HK-2 (cell line): ENCODE results near the gene ZSCAN22.

Source experiments
- DNase-seq: peaks from one replicate; pipeline ENCODE4 v3.0.0-alpha.2; 2018; ENCODE audit not compliant: unreplicated experiment

ZSCAN22 gene

DNA sequence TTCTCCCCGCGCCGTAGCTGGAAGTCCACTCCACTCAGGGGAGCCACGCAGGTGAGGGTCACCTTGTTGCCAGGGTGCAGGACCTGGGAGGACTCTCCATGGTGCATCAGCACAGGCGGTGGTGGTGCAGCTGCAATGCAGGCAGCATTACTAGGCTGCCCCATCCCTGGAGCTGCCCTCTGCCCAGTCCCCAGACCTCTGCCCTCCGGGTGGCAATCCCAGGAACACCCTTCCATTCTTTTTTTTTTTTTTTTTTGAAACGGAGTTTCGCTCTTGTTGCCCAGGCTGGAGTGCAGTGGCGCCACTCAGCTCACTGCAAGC is 24.7 kb downstream of the ZSCAN22 start:
- no peak for DNase-seq

DNA sequence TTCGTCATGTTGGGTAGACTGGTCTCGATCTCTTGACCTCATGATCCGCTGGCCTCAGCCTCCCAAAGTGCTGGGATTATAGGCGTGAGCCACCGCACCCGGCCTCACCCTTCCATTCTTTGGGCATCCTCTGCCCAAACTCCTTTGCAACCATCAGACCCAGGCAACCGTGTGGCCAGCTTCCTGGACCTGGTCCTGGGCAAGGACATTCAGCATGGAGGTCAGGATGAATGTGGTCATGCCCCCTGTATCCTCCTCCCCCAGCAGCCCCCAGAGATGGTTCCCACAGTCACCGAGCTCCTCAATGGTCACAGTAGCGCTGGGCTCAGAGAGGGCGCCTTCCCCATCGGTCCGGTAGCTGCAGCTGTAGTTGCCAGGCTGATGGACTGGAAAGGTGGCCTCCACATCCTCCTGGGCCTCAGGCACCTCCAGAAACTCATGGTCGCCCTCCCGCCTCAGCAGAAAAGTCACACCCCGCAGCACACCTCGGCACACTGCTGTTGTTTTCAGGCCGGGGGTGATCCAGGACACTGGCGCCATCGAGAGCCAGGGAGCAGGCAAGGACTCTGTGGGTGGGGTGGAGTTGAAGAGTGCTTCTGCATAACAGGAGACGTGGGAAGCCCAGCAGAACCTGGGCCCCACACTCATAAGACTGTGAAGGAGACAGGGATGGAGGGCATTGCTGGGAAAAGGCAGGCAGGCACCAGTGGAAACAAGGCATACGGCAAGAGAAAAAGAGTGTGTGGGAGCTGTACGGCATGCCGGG is 25.4 kb downstream of the ZSCAN22 start:
- no peak for DNase-seq

DNA sequence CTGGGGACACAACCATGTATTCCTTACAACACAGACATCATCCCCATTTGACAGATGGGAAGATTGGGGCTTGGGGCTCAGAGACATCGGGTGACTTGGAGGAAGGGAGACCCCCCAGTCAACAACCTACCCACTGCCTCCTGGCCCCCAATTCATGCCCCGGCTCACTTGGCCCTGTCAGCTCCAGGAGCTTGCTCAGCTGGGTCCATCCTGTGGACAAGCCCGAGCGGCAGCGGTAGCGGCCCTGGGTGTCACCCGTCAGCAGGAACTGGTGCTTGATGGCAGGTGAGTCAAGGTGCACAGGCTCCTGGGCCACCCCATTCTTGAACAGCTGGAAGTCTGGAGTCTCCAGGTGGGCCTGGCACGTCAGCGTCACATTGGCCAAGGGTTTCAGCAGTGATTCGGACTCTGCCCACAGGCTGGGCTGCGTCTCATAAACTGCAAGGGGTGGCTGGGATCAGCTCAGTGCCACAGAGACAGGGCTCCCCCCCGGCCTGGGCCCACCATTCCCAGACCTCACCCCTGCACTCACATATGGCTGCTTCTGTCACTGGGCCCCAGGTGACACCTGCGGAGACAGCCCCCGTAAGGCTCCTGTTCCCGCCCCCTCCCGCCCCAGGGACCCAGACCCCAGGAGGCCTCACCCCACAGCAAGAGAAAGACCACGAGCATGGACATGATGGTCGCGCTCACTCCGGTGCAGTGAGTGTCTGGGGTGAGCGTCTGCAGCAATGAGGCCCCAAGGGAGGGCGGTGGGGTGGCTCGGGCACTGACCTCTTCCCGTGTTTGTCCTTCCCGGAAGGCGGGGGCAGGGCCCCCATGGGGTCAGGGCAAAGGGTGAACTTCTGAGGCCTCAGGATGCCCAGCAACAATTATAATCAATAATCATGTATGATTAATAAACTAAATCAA is 26.2 kb downstream of the ZSCAN22 start, which contains the start of gene A1BG:
Gene A1BG (minus strand): TSS at position 733 of the 912 bp plus-strand sequence. CDS start 55 bp downstream, at position 678.
- DNase-seq, result no peak

DNA sequence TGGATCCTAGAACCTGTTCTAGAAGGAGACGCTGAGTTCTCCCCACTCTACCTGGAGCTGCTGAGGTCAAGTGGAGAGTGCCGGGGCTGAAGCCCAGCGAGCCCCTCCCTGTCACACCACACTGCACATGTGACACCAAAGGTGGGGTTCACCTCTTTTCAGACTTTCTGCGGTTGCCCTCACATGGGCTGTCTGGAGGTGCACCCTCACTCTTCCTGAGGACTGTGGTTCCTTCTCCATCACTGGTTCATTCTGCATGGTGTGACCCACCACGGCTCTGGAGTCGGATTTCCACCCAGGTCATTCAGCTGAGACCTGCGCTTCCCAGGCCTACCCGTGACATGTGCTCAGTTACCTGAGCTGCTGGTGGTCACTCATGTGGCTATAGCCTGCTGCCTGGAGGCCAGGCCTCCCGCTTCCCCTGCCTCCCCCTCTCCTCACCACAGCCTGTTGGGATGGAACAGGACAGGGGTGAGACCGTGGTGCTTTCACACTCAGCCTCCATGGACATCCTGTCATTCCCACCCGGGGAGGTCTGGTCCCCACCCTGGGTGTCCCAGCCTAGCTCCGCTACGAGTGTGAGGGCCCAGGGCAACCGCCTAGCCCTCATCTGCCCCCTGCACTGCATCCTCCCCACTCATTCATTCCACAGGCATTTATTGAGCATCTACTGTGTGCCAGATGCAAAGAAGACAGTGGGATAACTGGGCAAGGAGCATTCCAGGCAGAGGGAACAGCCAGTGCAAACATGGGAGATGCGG is 27.1 kb downstream of the ZSCAN22 start:
- DNase-seq, result no peak

DNA sequence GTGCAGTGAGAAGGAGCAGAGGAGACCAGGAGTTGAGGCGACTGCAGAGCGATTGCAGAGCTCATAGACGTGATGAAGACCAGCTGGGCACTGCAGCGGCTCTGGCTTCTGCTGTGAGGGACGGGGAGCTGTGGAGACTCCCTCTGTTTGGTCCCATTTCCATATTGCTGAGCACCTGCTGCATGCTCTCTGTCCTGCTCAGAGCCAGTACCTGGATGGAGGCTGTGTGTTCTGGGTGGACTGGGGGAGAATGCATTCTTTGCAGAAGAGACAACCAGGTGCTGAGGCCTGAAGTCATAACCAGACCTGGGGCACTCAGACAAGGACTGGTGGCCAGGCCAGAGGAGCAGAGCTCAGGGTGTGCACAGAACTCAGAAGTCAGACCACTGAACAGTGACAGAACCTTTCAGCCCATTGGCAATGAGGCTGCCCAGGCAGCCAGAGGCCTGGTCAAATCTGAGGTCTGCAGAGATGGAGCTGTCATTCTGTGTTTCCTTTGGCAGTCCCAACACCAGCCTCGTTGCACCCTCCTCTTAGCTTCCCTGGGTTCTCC is 27.8 kb downstream of the ZSCAN22 start:
- no peak for DNase-seq

DNA sequence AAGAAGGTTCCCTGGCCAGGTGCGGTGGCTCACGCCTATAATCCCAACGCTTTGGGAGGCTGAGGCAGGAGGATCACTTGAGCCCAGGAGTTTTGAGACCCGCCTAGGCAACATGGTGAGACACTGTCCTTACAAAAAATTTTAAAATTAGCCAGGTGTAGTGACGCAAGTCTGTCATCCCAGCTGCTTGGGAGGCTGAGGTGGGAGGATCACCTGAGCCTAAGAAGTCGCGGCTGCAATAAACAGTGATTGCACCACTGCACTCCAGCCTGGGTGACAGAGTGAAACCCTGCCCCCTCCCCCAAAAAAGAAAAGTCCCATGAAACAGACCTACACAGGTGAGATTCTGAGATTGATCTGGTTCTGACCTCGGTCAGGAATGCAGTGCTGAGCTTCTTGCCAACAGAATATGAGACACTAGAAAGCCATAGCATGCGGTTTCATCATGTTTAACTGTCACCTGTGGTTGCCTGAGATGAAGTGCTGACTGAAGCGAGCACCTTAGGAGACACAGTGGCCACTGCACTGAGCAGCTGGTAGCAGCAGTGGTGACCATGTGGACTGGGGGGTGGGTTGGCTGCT is 28.5 kb downstream of the ZSCAN22 start:
- DNase-seq, result no peak

DNA sequence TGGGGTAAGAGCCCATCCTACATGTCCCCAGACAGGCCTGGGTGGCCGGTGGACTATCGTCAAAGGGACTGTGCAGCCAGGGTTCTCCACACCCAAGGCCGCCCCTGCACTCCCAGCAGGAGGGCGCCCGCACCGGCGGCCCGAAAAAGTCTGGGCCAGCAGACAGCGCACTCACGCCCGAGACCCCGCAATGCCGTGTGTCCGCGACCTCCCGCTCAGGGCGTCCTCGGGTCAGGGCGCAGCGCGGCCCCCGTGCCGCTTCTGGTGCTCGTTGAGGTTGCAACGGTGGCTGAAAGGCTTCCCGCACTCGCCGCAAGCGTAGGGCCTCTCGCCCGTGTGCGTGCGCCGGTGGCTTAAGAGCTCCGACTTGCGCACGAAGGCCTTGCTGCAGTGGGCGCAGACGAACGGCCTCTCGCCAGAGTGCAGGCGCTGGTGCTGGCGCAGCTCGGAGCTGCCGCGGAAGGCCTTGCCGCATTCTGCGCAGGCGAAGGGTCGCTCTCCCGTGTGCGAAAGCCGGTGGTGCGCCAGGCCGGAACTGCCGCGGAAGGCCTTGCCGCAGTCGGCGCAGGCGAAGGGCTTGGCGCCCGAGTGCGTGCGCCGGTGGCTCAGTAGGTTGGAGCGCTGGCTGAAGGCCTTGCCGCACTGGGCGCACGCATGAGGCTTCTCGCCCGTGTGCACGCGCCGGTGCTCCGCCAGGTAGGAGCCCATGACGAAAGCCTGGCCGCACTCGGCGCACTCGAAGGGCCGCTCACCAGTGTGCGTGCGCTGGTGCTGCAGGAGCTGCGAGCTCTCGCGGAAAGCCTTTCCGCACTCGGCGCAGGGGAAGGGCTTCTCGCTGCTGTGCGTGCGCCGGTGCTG is 29.3 kb downstream of the ZSCAN22 start:
- no peak for DNase-seq

DNA sequence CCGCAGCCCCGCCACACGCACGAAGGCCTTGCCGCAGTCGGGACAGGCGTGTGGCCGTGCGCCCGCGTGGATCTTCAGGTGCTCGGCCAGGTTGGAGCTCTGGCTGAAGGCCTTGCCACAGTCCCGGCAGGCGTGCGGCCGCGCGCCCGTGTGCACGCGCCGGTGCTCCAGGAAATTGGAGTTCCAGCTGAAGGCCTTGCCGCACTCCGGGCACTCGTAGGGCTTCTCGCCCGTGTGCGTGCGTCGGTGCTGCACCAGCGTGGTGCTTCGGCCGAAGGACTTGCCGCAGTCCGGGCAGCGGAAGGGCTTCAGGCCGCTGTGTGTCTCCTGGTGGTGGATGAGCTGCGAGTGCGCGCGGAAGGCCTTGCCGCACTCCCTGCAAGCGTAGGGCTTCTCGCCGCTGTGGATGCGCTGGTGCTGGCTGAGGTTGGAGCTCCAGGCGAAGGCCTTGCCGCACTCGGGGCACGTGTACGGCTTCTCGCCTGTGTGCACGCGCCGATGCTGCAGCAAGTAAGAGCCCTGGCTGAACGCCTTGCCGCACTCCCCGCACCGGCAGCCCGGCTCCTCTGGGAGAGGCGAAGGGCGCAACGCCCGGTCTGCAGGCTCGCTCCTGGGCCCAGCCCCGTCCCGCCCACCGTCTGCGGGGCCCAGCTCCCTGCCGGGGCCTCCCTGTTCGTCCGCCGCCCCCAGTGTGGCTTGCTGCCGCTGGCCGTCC is 30.1 kb downstream of the ZSCAN22 start:
- no peak for DNase-seq

DNA sequence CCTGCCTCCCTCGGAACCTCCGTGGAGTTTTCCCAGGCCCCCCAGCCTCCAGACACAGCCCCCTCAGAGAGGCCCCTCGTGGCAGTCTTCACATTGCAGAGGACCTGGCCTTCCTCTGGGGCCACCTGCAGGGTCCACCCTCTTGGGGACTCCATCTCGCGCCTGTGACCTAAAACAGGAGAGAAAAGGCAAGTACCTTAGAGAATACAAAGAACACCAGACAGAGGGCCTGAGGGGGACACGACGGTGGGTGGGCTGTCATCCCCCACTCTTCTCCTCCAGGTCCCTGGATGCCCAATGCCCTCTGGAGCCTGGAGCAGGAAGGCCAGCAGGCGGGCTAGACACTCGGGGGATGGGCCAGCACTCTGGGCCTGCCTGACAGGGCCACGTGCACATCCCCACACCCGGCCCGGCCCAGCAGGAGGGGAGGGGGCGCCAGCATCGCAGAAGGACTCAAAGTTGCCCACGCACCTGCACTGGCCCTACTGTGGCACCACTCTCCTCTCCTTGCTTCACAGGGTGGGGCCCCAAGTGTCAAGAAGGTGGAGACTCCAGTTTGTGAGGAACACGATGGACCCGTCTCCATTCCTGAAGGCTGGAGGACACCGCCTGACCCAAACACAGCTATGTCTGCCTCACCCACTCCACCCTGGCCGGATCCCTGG is 30.8 kb downstream of the ZSCAN22 start:
- no peak for DNase-seq

DNA sequence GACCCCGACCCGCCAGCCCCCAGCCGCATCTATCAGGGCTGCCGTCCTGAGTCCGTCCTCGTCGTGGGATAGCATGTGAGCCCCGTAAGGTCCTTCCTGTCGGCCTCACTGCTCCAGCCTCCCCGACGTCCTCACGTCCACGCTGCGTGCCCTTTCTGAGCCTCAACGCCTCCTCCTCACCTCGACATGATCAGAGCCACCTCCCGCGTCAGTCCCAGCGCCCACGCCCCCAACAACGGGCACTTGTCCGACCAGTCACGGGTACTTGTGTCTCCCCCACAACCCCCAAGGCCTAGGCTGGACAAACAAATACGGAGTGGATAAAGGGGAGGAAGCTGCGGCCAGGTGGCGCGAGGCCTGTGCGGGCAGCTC is 35.1 kb downstream of the ZSCAN22 start:
- DNase-seq, result peak; percentile 74

DNA sequence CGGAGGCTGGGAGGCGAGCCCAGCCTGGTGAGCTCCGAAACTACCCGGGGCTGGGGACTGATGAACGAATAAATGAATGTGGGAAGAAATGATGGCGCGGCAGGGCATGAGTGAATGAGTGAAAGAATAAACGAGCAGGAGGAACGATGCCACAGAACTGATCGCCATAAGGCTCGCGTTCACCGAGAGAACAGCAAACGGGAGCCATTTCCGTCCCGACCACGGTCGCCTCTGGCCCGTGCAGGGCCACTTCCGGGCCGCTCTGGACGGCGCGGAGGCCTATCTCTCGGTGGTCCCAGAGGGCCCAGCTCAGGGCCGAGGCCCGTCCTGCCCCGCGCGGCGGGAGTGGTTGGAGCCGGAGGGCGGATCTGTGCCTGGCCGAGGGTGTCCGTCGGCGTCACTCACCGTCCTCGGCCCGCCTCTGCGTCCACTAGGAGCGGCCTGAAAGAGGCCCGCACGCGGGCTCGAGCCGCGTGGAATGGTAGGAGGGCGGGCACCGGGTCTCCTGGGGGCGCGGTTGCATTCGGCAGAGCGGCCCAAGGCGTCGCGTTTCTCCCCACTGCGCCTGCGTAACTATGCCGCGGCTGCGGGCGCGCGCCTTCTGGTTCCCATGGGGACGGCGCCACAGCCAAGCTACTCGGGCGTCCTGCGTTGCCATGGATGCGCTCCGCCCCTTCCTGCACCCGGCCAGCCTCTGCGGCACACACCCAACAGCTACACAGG is 35.6 kb downstream of the ZSCAN22 start, which contains the start of gene ZNF497:
Gene ZNF497 (minus strand): TSS at position 480 of the 723 bp plus-strand sequence. CDS start 5,116 bp downstream, outside the sequence.
- DNase-seq, result peak; percentile 99

DNA sequence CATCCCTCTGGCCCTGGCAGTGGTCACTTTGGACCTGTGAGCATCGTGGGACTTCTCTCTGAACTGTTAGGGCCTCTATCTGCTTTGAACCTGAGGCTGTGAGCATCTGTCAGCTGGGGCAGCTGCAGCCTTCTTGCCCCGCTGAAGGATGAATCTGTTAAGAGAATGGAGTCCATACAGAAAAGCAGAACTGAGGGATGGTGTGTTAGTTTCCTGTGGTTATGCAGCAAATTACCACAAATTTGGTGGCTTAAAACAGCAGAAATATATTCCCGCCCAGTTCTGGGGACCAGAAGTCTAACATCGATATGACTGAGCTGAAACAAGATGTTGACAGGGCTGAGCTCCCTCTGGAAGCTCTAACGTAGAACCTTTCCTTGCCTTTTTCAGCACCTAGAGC is 37.4 kb downstream of the ZSCAN22 start:
- no peak for DNase-seq

DNA sequence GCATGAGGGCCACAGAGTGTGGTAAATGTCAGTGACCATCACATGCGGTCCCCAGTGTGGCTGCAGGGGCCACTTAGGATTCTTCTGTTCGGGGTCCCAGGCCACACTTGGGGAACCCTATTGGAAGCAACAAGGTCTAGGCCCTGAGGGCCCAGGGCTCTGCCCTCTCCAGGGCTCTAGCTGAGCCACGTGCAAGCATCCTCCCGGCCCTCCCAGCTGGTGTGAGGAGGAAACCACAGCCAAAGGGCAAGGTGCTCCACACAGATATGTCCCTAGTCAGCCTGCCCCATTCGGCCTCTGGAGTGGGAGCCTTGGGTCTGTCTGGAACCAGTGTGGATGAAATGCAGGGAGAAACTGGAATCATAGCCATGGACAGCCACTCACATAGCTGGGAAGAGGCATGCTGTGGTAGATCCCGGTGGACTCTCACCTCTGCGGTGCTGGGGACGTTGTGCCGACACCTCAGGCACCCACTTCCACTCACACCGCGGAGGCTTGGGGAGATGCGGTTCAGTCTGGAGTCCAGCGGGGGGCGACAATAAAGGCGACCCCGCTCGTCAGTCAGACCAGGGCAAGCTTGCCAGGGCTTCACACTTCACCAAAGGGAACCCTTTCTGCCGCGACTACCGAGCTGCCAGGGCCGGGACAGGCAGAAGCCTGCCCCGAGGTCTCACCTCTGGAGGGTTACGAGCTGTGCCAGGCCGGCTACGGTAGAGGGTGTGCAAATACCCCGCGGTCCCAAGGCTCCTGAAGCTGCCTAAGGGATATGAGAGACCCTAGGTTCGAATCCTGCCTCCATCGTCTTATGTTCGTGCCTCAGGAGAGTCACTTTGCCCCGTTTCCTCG is 40.0 kb downstream of the ZSCAN22 start:
- no peak for DNase-seq

DNA sequence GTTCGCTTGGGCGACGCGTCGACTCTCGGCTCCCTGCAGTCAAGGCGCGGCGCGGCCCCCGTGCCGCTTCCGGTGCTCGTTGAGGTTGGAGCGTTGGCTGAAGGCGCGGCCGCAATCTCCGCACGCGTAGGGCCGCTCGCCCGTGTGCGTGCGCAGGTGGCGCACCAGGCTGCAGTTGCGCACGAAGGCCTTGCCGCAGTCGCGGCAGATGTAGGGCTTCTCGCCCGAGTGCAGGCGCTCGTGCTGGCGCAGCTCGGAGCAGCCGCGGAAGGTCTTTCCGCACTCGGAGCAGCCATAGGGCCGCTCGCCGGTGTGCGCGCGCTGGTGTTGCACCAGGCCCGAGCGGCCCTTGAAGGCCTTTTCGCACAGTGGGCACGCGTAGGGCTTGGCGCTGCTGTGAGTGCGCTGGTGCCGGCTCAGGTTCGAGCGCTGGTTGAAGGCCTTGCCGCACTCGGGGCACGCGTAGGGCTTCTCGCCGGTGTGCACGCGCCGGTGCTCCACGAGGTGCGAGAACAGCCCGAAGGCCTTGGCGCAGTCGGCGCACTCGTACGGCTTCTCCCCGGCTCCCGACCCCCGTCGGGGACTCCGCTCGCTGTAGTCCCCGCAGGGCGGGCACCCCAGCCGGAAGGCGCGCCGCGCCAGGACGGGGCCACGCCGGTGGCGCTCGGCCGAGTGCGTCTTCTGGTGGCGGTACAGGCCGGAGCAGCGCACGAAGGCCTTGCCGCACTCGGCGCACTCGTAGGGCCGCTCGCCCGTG is 41.1 kb downstream of the ZSCAN22 start:
- DNase-seq, result no peak

DNA sequence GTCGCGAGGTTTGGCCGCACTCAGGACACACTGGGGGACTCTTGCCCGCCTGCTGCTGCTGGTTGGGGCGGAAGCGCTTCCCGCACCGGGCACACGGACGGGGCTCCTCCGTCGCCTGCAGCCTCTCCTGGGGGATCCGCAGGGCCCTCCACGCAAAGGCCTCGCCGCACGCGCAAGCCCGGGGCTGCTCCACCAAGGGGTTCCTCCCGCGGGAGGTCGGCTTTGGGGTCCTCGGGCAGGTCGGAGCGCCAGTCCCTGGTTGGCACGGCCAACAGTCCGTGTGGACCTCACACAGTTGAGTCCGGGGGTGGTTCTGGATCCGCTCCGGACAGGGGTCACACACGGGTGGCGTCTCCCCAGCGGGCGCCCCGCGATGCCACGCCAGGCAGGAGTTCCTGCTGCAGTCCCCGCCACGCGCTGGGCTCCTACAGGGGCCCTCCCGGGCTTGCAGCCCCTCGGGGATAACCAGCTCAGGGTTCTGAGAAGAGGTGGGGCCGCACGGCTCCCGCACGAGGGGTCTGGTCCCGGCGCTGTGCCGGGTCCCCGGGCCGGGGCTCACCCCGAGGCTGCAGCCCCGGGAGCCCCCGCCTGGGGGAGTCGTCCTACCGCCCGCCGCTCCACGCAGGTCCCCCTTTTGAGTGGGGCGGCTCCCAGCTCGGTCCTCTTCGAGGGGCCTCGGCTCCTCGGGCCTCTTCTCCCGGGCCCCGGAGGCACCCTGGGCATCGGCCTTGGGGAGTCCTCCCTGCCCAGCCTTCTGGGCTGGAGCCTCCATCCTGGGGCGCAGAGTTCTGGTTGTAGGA is 42.0 kb downstream of the ZSCAN22 start:
- DNase-seq, result no peak
